ENCODE results near the gene PRPF39.

DNA sequence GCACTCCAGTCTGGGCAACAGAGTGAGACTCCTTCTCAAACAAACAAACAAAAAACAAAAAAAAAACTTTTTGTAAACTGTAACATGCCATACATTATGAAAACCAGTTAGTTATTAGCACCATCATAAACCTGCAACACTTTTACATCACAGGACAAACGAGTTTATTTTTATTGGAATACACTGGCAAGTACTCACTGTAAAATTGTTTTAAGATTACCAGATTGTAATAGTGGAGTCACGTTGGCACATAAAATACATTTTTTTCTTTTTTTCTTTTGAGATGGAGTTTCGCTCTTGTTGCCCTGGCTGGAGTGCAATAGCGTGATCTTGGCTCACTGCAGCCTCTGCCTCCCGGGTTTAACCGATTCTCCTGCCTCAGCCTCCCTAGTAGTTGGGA, 34.7 kb downstream of the PRPF39 start:
- no peak for TF ChIP-seq CTCF (IDR thresholded peaks at IDR 0.05)
- no peak for TF ChIP-seq POLR2A (IDR thresholded peaks at IDR 0.05)
- no peak for TF ChIP-seq POLR2AphosphoS5 (IDR thresholded peaks at IDR 0.05)
- TF ChIP-seq EP300 (IDR thresholded peaks at IDR 0.05), result no peak

All from gastroesophageal sphincter (tissue), 3 donors.